Measurements from ENCODE around the gene SH2D1A. TPM values are rescaled to one million over a fixed set of nuclear protein-coding genes. Genes with fewer than 3 reads are reported as not detected.

Gene SH2D1A
- total and polyA plus RNA-seq, 2 of the 4 experiments (the other 2 are of a cell fraction), result not detected

GRCh38 chrX:124421898-124422655, 75.7 kb downstream of the SH2D1A start:
- in situ Hi-C loops (cut with MboI; ENCODE audit: low sequenced_read_pairs), result no loop called here
- ATAC-seq (ENCODE audit: low read depth), result no peak

More at GRCh38 chrX:124421898-124422655, 75.7 kb downstream of the SH2D1A start:
- no peak overlapping the region for H2BK20ac ChIP-seq (ENCODE audit: low read depth, low read length)
- no peaks in the 10 kb centered on the region for H4K20me1 ChIP-seq (ENCODE audit: insufficient read depth, low read length)
- no peak overlapping the region for H2AK9ac ChIP-seq (replicated peaks; ENCODE audit: low read depth, low read length, poor library complexity)
- POLR2A ChIA-PET (ENCODE audit: unreplicated experiment), result no interaction called here
- no peak overlapping the region for H3K9ac ChIP-seq (ENCODE audit: low read depth, low read length)
- no peak overlapping the region for H3K27ac ChIP-seq (ENCODE audit: insufficient read depth, low read length)
- H2BK5ac ChIP-seq (ENCODE audit: low read depth, low read length, poor library complexity, severe bottlenecking), result no peak overlapping the region
- no peak overlapping the region for H3K23ac ChIP-seq (ENCODE audit: low read depth, low read length)
- no peak overlapping the region for H3K4me3 ChIP-seq (ENCODE audit: insufficient read depth, low read depth, low read length)
- H3K14ac ChIP-seq (replicated peaks; ENCODE audit: low read depth, low read length), result no peak overlapping the region
- H3K4ac ChIP-seq (ENCODE audit: low read depth, low read length), result no peak overlapping the region
- H3K56ac ChIP-seq (ENCODE audit: extremely low read depth, insufficient read depth, low read length), result no peak overlapping the region
- no peaks in the 10 kb centered on the region for H3K27me3 ChIP-seq (ENCODE audit: control insufficient read depth, insufficient read depth, low read length)
- intact Hi-C loops (cut with micrococcal nuclease), result no loop called here
- H4K5ac ChIP-seq (ENCODE audit: low read depth, low read length), result no peak overlapping the region
- no peak for TF ChIP-seq MAFK (IDR thresholded peaks at IDR 0.05; ENCODE audit: low read depth, low read length)
- no peak for TF ChIP-seq CEBPB (IDR thresholded peaks at IDR 0.05; ENCODE audit: low read depth, low read length)
- TF ChIP-seq MAZ (IDR thresholded peaks at IDR 0.05; ENCODE audit: borderline replicate concordance, low read depth, low read length), result no peak
- TF ChIP-seq USF2 (IDR thresholded peaks at IDR 0.05; ENCODE audit: low read depth, low read length), result no peak
- no peak for TF ChIP-seq MXI1 (IDR thresholded peaks at IDR 0.05; ENCODE audit: borderline replicate concordance, low read depth, low read length)
- TF ChIP-seq POLR2A (IDR thresholded peaks at IDR 0.05; ENCODE audit: low read depth, low read length), result no peak
- 43% methylated on average over 4 of the region's 15 CpGs; no CpG with 5 or more reads in 1 of the 2 experiments for WGBS, 2 experiments (ENCODE audit: extremely low coverage in 2 of 2, insufficient read length in 1 of 2)
- no peak overlapping the region for H2BK15ac ChIP-seq (ENCODE audit: low read depth, low read length)
- H3K18ac ChIP-seq (ENCODE audit: low read depth, low read length), result no peak overlapping the region
- H3K36me3 ChIP-seq (ENCODE audit: control insufficient read depth, insufficient read depth, low read length), result no peaks in the 10 kb centered on the region
- H4K8ac ChIP-seq (ENCODE audit: low read depth in 2 of 2, low read length in 2 of 2), result no peak overlapping the region
- DNase-seq, result no peak
- no peak overlapping the region for H2AFZ ChIP-seq (replicated peaks; ENCODE audit: low read length, poor library complexity)
- no peak overlapping the region for H4K91ac ChIP-seq (ENCODE audit: insufficient read depth, low read depth, low read length)
- no peak overlapping the region for H2BK120ac ChIP-seq (ENCODE audit: low read depth, low read length)
- no peaks in the 10 kb centered on the region for H3K9me3 ChIP-seq (ENCODE audit: control insufficient read depth, insufficient read depth, low read length)
- BruUV-seq (replicated peaks), result no TSS peak
- no peaks in the 10 kb centered on the region for H3K4me1 ChIP-seq (ENCODE audit: control insufficient read depth, insufficient read depth, low read length)
- H3K4me2 ChIP-seq (ENCODE audit: low read depth, low read length), result no peak overlapping the region
- no peaks in the 10 kb centered on the region for H3K79me1 ChIP-seq (ENCODE audit: low read depth in 1 of 2, low read length in 2 of 2)
- H3K9me1 ChIP-seq (ENCODE audit: insufficient read depth, low read length), result no peaks in the 10 kb centered on the region
- no peak overlapping the region for H2AK5ac ChIP-seq (ENCODE audit: low read depth, low read length)
- dilution Hi-C loops (cut with HindIII; ENCODE audit: low sequenced_read_pairs, unreplicated experiment), result no loop called here
- CTCF ChIA-PET, result no interaction called here

Small RNA genes lying within 50 kb of the gene (microRNA-seq; reads per million reads assigned to microRNA genes)
- gene AL022718.1 (ENCODE audit: insufficient read depth, insufficient read length), result not detected

Small RNA genes lying within 50 kb of the gene (small RNA-seq; reads per million reads assigned to genes)
- 0 to 0.46 (median 0) reads per million in 5 experiments for gene AL022718.1

Other genes starting within 250 kb of the SH2D1A start
- gene TEX13D, start 13.9 kb upstream of the SH2D1A start, total RNA-seq (2012; rRNA removed), result not detected in 2 replicates
- not detected in 2 replicates for gene TEX13D, start 13.9 kb upstream of the SH2D1A start, polyA plus RNA-seq (2012; rRNA removed)